CD14-positive monocyte (primary cell): Measurements from ENCODE around the gene UCN. TPM values are rescaled to one million over a fixed set of nuclear protein-coding genes. Genes with fewer than 3 reads are reported as not detected.
A peak's percentile ranks its signal among the peaks of the same experiment; 100 is the strongest.

Source experiments
- DNase-seq, 3 donors: peaks; one replicate each; pipeline ENCODE4 v3.0.0-alpha.2; 2011 to 2022
- H2AFZ ChIP-seq: 2 replicates; pipeline ENCODE4 v1.6.0; 2012; ENCODE audit warnings: mild to moderate bottlenecking, low read depth, low read length, inconsistent platforms; ENCODE audit not compliant: insufficient read depth, poor library complexity, severe bottlenecking
- H3K27ac ChIP-seq, 2 donors: 1 replicate in 1 of 2; 2 replicates in 1 of 2; pipeline ENCODE4 v1.5.1; 2012 to 2013; ENCODE audit warnings: low read length in 2 of 2, control low read depth in 1 of 2, inconsistent platforms in 1 of 2, low read depth in 1 of 2, mild to moderate bottlenecking in 1 of 2
- H3K27me3 ChIP-seq, 2 donors: one replicate each; pipeline versions ENCODE4 v1.6.0 to v1.6.1; 2011 to 2013; ENCODE audit warnings: low read length in 2 of 2; ENCODE audit not compliant: control insufficient read depth in 2 of 2, insufficient read depth in 2 of 2
- H3K36me3 ChIP-seq, 2 donors: replicated peaks in 1 of 2; 1 replicate in 1 of 2; 2 replicates in 1 of 2; pipeline versions ENCODE4 v1.5.1 to v1.6.1; 2012 to 2013; ENCODE audit warnings: low read length in 2 of 2, control low read depth in 1 of 2, inconsistent platforms in 1 of 2, mild to moderate bottlenecking in 1 of 2; ENCODE audit not compliant: insufficient read depth in 2 of 2, control insufficient read depth in 1 of 2
- H3K4me1 ChIP-seq, 2 donors: 1 replicate in 1 of 2; 2 replicates in 1 of 2; pipeline versions ENCODE4 v1.5.1 to v1.6.1; 2012 to 2013; ENCODE audit warnings: low read length in 2 of 2, control low read depth in 1 of 2, inconsistent platforms in 1 of 2, mild to moderate bottlenecking in 1 of 2, moderate library complexity in 1 of 2; ENCODE audit not compliant: insufficient read depth in 2 of 2, control insufficient read depth in 1 of 2
- H3K4me2 ChIP-seq: replicated peaks from 2 replicates; pipeline ENCODE3; 2012; ENCODE audit warnings: low read length, moderate library complexity, mild to moderate bottlenecking; ENCODE audit not compliant: poor library complexity, severe bottlenecking; ENCODE audit errors: extremely low read depth
- H3K4me3 ChIP-seq, 3 experiments: fragments of 200-600 bp in 1 of 3; sonication (generic) in 1 of 3; replicated peaks in 1 of 3; 1 replicate in 2 of 3; 2 replicates in 1 of 3; pipeline ENCODE4 v1.5.1; 2011 to 2013; ENCODE audit warnings: low read length in 3 of 3, mild to moderate bottlenecking in 3 of 3, control low read depth in 2 of 3, low read depth in 2 of 3, inconsistent platforms in 1 of 3, moderate library complexity in 1 of 3
- H3K79me2 ChIP-seq: 2 replicates; pipeline ENCODE4 v1.6.0; 2012; ENCODE audit warnings: mild to moderate bottlenecking, control low read depth, inconsistent platforms, low read length, moderate library complexity; ENCODE audit not compliant: insufficient read depth
- H3K9ac ChIP-seq: 2 replicates; pipeline ENCODE4 v1.6.0; 2017; ENCODE audit warnings: low read length, mild to moderate bottlenecking; ENCODE audit not compliant: insufficient read depth, poor library complexity, severe bottlenecking
- H3K9me3 ChIP-seq, 2 donors: replicated peaks in 1 of 2; 1 replicate in 1 of 2; 2 replicates in 1 of 2; pipeline versions ENCODE4 v1.5.1 to v1.6.1; 2012 to 2013; ENCODE audit warnings: low read length in 2 of 2, control low read depth in 1 of 2; ENCODE audit not compliant: control insufficient read depth in 1 of 2, insufficient read depth in 1 of 2
- H4K20me1 ChIP-seq: 2 replicates; pipeline ENCODE4 v1.6.0; 2012; ENCODE audit warnings: mild to moderate bottlenecking, low read length, control low read depth, moderate library complexity; ENCODE audit not compliant: insufficient read depth
- H3K27ac Mint-ChIP-seq, 7 donors: one replicate each; pipeline ENCODE4 v1.8.0; 2020; ENCODE audit warnings: mild to moderate bottlenecking in 7 of 7, mixed read lengths in 7 of 7, moderate library complexity in 6 of 7, inconsistent platforms in 2 of 7
- H3K27me3 Mint-ChIP-seq, 3 donors: one replicate each; pipeline ENCODE4 v1.8.0; 2021 to 2022; ENCODE audit warnings: low read depth in 3 of 3, mild to moderate bottlenecking in 3 of 3, mixed read lengths in 3 of 3, moderate library complexity in 3 of 3, inconsistent platforms in 1 of 3
- H3K36me3 Mint-ChIP-seq, 2 donors: one replicate each; pipeline ENCODE4 v1.8.0; 2020; ENCODE audit warnings: mixed read lengths in 2 of 2, inconsistent platforms in 1 of 2, mild to moderate bottlenecking in 1 of 2
- H3K4me1 Mint-ChIP-seq: one replicate; pipeline ENCODE4 v1.8.0; 2020; ENCODE audit warnings: mild to moderate bottlenecking, mixed read lengths
- H3K4me3 Mint-ChIP-seq, 2 donors: one replicate each; pipeline ENCODE4 v1.8.0; 2020; ENCODE audit warnings: mild to moderate bottlenecking in 2 of 2, mixed read lengths in 2 of 2, moderate library complexity in 1 of 2
- H3K9me3 Mint-ChIP-seq, 7 donors: one replicate each; pipeline ENCODE4 v1.8.0; 2020 to 2022; ENCODE audit warnings: mixed read lengths in 7 of 7, mild to moderate bottlenecking in 6 of 7, moderate library complexity in 6 of 7, inconsistent platforms in 2 of 7
- WGBS: methylation state at CpG from one replicate; pipeline ENCODE4 v1.1.5; 2013; ENCODE audit warnings: missing lambda C conversion rate; ENCODE audit not compliant: insufficient coverage; 5-methylcytosine and 5-hydroxymethylcytosine counted together
- intact Hi-C, 2 donors: fragments of 100-400 bp; cut with micrococcal nuclease; formaldehyde crosslinking; loops; one replicate each; pipeline versions ENCODE4 v1.15.0 to v1.15.1; 2023
- polyA plus RNA-seq, 3 donors: library from polyadenylated mRNA; depleted of rRNA in 1 of 3; unstranded in 2 of 3; stranded (reverse) in 1 of 3; fragments of 300-500 nt in 2 of 3; fragments of >200 nt in 1 of 3; fragmentation: Illumina TruSeq in 2 of 3; gene quantifications; 1 replicate in 2 of 3; 2 replicates in 1 of 3; pipeline ENCODE4 v1.2.3, GENCODE V29; 2012 to 2021
- TF ChIP-seq, protein P1 (sequence below): fragments of 200-600 bp; IDR thresholded peaks from one replicate; pipeline ENCODE4 v1.8.0; 2022; ENCODE audit warnings: antibody characterized with exemption, mild to moderate bottlenecking

The UCN gene
- polyA plus RNA-seq, 3 donors, result 0.39 to 2.2 (median 0.60) TPM

DNA sequence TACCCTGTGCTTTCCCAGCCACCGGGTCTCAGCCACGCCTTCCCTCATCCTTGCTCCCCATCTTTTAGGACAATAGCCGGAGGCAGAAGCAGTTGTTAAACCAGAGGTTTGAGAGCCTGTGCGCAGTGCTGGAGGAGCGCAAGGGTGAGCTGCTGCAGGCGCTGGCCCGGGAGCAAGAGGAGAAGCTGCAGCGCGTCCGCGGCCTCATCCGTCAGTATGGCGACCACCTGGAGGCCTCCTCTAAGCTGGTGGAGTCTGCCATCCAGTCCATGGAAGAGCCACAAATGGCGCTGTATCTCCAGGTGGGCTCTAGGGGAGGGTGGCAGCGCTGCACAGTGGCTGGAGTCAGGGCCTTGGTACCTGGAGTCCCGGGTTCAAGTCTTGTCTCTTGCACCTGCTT lies 2.7 kb downstream of the UCN start:
- no peak for DNase-seq
- Mint-ChIP-seq H3K9me3 (peaks cover 0 to 6% (median 1%) of the 10 kb centered on the region in 7 donors), H3K4me3 (peak overlapping the region in 1 of 2 donors; percentile 59), H3K4me1 (peaks cover 17% of the 10 kb centered on the region), H3K36me3 (peaks cover 18 to 23% of the 10 kb centered on the region in 2 donors), H3K27ac (peak overlapping the region in 1 of 7 donors; percentile 28), H3K27me3 (peaks cover 37 to 48% (median 47%) of the 10 kb centered on the region in 3 donors)
- TF ChIP-seq, protein P1, sequence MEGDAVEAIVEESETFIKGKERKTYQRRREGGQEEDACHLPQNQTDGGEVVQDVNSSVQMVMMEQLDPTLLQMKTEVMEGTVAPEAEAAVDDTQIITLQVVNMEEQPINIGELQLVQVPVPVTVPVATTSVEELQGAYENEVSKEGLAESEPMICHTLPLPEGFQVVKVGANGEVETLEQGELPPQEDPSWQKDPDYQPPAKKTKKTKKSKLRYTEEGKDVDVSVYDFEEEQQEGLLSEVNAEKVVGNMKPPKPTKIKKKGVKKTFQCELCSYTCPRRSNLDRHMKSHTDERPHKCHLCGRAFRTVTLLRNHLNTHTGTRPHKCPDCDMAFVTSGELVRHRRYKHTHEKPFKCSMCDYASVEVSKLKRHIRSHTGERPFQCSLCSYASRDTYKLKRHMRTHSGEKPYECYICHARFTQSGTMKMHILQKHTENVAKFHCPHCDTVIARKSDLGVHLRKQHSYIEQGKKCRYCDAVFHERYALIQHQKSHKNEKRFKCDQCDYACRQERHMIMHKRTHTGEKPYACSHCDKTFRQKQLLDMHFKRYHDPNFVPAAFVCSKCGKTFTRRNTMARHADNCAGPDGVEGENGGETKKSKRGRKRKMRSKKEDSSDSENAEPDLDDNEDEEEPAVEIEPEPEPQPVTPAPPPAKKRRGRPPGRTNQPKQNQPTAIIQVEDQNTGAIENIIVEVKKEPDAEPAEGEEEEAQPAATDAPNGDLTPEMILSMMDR, result no peak
- Histone ChIP-seq H3K4me3 (no peak overlapping the region), H3K4me1 (peaks cover 12 to 14% of the 10 kb centered on the region in 2 donors), H3K36me3 (peaks cover 4 to 16% of the 10 kb centered on the region in 2 donors), H3K4me2 (no peak overlapping the region), H3K27ac (no peak overlapping the region), H2AFZ (no peak overlapping the region), H3K79me2 (no peaks in the 10 kb centered on the region), H3K27me3 (peaks cover 4 to 32% of the 10 kb centered on the region in 2 donors), H3K9me3 (peaks cover 0 to 7% of the 10 kb centered on the region in 2 donors), H4K20me1 (no peaks in the 10 kb centered on the region), H3K9ac (no peak overlapping the region)
- WGBS, result 93% methylated on average over 16 of the region's 16 CpGs
- intact Hi-C loops, result no loop called here

GRCh38 chr2:27304488-27305240 lies 3.6 kb downstream of the UCN start:
- WGBS, result 91% methylated on average over 8 of the region's 13 CpGs
- Histone ChIP-seq H3K27ac (no peak overlapping the region), H3K4me3 (no peak overlapping the region), H3K79me2 (no peaks in the 10 kb centered on the region), H3K9ac (no peak overlapping the region), H3K4me2 (no peak overlapping the region), H4K20me1 (no peaks in the 10 kb centered on the region), H3K36me3 (peaks cover 3 to 12% of the 10 kb centered on the region in 2 donors), H3K27me3 (peaks cover 4 to 32% of the 10 kb centered on the region in 2 donors), H2AFZ (no peak overlapping the region), H3K9me3 (peaks cover 0 to 7% of the 10 kb centered on the region in 2 donors), H3K4me1 (peaks cover 12 to 14% of the 10 kb centered on the region in 2 donors)
- peaks cover 17% of the 10 kb centered on the region for H3K4me1 Mint-ChIP-seq
- TF ChIP-seq, protein P1, result no peak
- H3K4me3 Mint-ChIP-seq, result peak overlapping the region in 1 of 2 donors; percentile 31
- H3K36me3 Mint-ChIP-seq, result peaks cover 14 to 18% of the 10 kb centered on the region in 2 donors
- peaks cover 0 to 6% (median 1%) of the 10 kb centered on the region in 7 donors for H3K9me3 Mint-ChIP-seq
- no peak overlapping the region for H3K27ac Mint-ChIP-seq
- DNase-seq, result no peak
- H3K27me3 Mint-ChIP-seq, result peaks cover 38 to 50% (median 47%) of the 10 kb centered on the region in 3 donors
- intact Hi-C loops, result loop anchor here in 1 of 2 donors (5.0 kb wide), 1 partner anchor 207 kb away; no protein-coding TSS in a partner anchor
